T-helper 2 cell (primary cell): ENCODE data around the gene RTP2.
"Not testable (repeated sequence)": the region's sequence is repeated elsewhere in the genome, so short reads cannot be mapped to it uniquely, and the experiment has no call there.

Source experiments
- DNase-seq, 5 experiments: peaks; one replicate each; pipeline versions ENCODE4 v3.0.0 to v3.0.0-alpha.2; 2012 to 2022

RTP2 gene

DNA sequence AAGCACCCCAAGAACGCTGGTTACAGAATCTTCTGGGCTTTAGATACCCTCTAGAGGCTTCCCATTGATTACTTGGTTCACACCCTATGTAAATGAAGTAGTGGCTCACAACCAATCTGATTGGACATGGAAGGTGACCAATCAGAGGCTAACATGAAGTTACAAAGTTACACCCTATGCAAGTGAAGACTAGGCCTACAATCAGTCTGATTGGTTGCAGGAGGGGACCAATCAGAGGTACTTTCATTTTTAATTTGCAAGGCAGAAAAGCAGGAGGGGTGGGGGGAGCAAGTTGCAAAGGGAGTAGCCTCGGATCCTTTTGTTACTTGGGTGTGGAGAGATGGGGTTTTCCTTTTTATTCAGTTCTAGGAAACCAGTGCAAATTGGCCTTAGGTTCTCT is 11.1 kb upstream of the RTP2 start:
- DNase-seq, result peak in 2 of 5 experiments; percentile 34 to 78

- DNase-seq, result no peak
Measured at GRCh38 chr3:187709155-187709554, 6.8 kb upstream of the RTP2 start.

- DNase-seq, result no peak
Measured at GRCh38 chr3:187708696-187709095, 6.3 kb upstream of the RTP2 start.

DNA sequence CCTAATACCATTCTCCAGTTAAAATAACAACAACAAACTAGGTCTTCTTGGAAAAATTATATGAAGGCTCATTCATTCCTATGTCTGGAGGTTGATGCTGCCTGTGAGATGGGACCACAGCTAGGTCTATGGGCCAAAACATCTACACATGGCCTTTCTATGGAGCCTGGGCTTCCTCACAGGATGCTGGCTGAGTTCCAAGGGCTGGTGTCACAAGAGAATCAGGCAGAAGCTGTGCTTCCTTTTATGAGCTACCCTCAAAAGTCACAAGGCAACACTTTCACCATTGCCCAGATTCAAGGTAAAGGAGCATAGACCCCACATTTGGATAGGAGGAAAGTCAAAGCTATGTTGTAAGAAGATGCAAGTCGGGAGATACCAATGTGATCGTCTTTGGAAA is 4.6 kb upstream of the RTP2 start:
- no peak for DNase-seq

DNA sequence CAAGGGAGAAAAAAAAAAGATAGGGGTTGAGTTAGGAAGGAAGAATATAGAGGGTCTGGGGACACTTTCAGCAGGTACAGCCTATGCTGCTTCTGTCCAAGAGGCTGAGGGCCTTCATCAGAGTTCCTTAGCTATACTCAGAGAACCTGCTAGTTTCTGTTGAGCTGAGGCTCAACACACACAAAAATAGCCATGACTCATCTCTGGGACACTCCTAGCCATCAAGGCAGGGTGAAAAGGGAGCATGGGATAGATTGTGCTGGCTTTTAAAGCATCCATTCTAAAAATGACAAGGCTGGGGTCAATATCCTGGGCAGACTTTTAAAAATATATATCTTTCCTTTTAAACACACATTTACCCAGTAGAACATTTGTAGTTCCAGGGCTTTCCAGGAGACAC is 2.8 kb upstream of the RTP2 start:
- DNase-seq, result no peak

DNA sequence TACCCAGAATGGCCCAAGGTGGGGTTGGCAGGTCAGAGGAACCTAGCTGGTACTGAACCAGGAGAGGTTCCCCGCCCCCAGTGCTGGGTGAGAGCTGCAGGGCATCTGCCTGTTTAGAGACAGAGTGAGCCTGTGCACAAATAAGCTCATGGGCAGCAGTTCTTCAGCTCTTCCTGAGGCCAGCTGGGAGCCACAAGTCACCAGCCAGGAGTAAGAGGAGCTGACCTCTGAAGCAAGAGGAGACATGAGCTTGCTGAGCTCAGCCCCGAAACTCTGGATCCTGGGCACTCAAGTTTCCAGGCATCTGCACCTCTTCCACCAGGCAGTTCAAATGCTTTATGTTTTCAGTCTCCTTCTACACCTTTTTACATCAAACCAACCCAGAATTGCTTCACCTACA is 2.1 kb downstream of the RTP2 start:
- DNase-seq, result no peak

DNA sequence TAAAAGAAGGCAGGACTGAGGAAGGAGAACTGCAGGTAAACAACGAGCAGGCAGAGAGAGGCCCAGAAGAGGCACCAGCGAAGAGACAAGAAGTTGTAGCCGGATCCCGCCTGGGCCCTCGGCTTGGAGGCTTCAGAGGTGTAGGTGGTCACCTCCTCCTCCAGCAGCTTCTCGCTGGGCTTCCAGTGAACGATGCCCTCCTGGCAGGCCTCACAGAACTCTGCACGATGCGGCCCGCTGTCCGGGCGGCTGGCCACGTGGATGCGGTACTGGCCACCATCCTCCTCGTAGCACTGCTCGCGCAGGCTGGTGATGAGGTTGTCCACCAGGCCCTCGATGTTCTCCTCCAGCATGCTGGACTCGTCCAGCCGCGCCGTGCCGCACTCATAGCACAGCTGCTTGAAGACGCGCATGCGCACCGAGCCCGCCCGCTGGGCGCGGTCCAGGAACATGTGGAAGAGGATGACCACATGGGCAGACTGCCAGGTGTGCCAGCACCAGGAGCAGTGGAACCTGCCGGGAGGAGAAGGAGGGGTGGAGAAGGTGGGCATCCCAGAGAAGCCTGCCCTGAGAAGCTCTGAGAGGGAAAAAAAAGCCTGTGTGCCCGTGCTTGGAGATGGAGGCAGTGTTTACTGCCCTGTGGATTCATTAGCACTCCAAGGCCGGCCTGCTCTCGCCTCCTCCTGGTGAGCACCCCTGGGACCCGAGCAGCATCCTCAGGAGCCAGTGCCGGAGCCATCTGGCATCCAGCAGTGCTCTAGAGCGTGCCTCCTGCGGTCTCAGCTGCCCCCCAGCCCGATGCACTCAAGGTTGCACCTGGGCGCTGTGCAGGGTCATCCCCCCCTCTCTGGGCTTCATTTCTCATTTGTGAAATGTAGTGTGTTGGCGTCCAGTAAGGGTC is 3.6 kb downstream of the RTP2 start:
- no peak for DNase-seq

- DNase-seq, result no peak
Measured at GRCh38 chr3:187696021-187696420, 6.3 kb downstream of the RTP2 start.

DNA sequence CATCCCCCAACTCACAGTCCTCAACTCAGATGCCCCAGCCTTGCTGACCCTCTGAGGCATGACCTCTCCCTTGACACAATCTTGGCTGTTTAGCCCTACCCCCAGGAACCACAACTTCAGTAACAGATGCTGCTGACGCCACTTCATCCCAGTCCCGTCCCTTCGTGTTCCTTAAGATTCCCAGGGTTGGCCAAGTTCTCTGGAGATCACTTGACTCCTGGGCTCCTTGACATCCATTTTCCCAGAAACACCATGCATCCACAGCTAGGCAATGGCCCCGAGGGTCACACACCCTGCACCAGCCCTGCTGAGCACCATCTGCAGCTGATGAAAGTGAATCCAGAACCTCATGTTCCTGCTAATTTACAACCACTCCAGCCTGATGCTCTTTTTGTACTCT is 6.9 kb downstream of the RTP2 start:
- no peak for DNase-seq

GRCh38 chr3:187694801-187695200 is 7.6 kb downstream of the RTP2 start:
- no peak for DNase-seq

GRCh38 chr3:187693431-187693830 is 8.9 kb downstream of the RTP2 start:
- no peak for DNase-seq

- no peak for DNase-seq
Measured at GRCh38 chr3:187689984-187690383, 12.4 kb downstream of the RTP2 start.

GRCh38 chr3:187686621-187687273 is 15.6 kb downstream of the RTP2 start:
- no peak for DNase-seq

- no peak for DNase-seq
Measured at GRCh38 chr3:187685948-187686347, 16.4 kb downstream of the RTP2 start.

GRCh38 chr3:187684880-187685279 is 17.5 kb downstream of the RTP2 start:
- DNase-seq, result peak in 1 of 5 experiments; percentile 52

GRCh38 chr3:187684444-187684843 is 17.9 kb downstream of the RTP2 start:
- DNase-seq, result no peak

DNA sequence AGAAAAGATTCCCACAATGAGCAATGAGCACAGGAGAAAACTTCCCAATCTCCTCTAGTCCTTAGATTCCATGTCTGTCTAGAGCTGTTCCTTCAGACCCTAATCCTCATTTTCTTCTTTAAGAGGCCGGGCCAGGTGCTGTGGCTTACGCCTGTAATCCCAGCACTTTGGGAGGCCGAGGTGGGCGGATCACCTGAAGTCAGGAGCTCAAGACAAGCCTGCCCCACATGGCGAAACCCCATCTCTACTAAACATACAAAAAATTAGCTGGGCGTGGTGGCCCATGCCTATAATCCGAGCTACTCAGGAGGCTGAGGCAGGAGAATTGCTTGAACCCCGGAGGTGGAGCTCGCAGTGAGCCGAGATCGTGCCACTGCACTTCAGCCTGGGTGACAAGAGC is 20.6 kb downstream of the RTP2 start:
- not testable (repeated sequence) for DNase-seq

- peak in 4 of 5 experiments; percentile 16 to 50 (median 46) for DNase-seq
Measured at GRCh38 chr3:187679638-187680396, 22.5 kb downstream of the RTP2 start.

DNA sequence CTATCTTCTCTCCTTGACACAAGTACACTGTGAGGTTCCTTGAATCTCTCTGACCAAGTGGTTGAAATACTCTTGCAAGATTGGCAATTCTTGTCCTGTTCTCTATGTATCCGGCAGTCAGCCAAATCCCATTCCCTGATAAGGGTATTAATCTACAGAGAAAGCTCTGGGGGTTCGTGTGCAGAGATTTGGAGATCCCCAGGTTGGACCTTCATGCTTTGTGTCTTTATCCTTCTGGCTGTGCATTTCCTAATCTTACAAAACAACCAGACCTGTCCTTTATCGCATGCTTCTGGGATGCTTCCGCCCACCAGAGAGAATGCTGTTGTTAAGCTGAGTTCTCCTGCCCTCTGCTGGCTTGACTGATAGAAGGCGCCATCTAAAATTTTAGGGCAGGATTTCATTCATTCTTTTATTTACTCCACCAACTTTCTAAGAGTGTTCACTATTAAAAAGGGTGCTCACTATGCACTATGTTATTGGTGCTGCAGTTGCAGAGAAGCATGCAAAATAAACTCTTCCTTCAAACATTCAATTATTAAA is 23.6 kb downstream of the RTP2 start:
- peak in 1 of 5 experiments; percentile 38 for DNase-seq

DNA sequence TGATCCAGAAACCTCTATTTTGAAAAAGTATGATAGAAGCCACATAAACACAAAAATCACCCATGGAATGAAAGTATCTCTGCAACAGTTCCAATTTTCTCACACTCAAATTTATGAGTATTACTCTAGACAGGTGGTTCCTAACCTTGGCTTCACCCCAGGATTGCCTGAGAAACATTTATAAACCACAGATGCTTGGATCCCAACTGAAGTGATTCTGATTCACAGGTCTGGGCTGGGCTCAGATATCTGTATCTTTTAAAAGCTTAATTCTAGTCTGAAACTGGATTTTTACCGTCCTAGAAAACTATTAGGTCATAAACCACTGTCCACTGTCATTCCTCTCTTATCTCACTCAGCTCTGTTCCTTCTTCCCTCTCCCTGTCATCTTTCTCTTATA is 24.8 kb downstream of the RTP2 start:
- no peak for DNase-seq

DNA sequence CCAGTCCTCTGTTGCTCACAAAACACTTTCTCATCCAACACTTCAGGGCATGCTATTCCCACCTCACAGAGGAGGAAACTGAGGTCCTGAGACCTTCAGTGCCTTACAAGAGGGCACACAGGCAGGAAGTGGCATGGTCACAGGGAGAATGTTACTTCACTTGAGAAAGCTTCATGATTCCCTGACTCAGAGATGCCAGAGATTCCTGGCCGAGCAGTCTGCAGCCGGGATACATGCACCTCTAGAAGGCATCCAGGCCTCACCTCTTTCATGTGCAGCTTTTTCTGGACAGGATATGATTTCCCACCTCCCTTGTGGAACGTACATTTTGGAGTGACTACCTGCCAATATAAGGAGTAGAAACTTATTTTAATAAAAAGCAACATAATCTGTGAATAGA is 29.3 kb downstream of the RTP2 start:
- DNase-seq, result no peak

- peak in 1 of 5 experiments; percentile 27 for DNase-seq
Measured at GRCh38 chr3:187669675-187670504, 32.5 kb downstream of the RTP2 start, which contains the start of gene SST. Gene SST (minus strand): TSS chr3:187670394. CDS start chr3:187670291, 103 bp downstream.
